K562 (cell line): Measurements from ENCODE around the gene ANO1. TPM values are rescaled to one million over a fixed set of nuclear protein-coding genes. Genes with fewer than 3 reads are reported as not detected.

Source experiments
- ATAC-seq: fragments of 200-7000 bp; cut with Tn5 transposase; 3 replicates; pipeline ENCODE4 v1.9.1; 2020; ENCODE audit warnings: moderate library complexity
- BruUV-seq: library from RNA; stranded (reverse); fragments of 400-500 nt; replicated peaks from 2 replicates; lab custom pipeline; 2021; lab: Mats Ljungman, UMichigan
- CTCF ChIA-PET: fragments of 300-600 bp; formaldehyde crosslinking; extraction: SDS; loops from one replicate; lab custom pipeline; 2021; ENCODE audit warnings: low intra/inter-chr PET ratio; lab: Yijun Ruan, JAX
- POLR2A ChIA-PET: fragments of 300-600, 350-650 bp; sonication (Branson Sonifier 250); formaldehyde crosslinking; extraction: SDS; loops from one replicate; lab custom pipeline; 2021; ENCODE audit warnings: antibody characterized with exemption, inconsistent platforms; lab: Yijun Ruan, JAX
- DNase-seq, 4 experiments: peaks; one replicate each; pipeline versions ENCODE4 v3.0.0 to v3.0.0-alpha.2; 2011 to 2018; ENCODE audit warnings: low spot score in 3 of 4, mixed read lengths in 3 of 4; ENCODE audit errors: extremely low read depth in 1 of 4
- FAIRE-seq: peaks from 2 replicates; lab custom pipeline; 2011; peaks lifted over from hg19 to GRCh38; lab: Jason Lieb, UNC
- H2AFZ ChIP-seq: 2 replicates; pipeline ENCODE4 v1.6.0; 2011; ENCODE audit warnings: low read depth, low read length, control low read depth, inconsistent platforms
- H3K27ac ChIP-seq: fragments of 200-600 bp; 3 replicates; pipeline ENCODE4 v1.8.0; 2011; ENCODE audit warnings: low read depth, mild to moderate bottlenecking, control low read depth, inconsistent platforms, low read length, moderate library complexity, mixed read lengths; ENCODE audit errors: extremely low read depth
- H3K27me3 ChIP-seq, 2 experiments: fragments of 300-600 bp in 1 of 2; 2 replicates in 1 of 2; 3 replicates in 1 of 2; pipeline versions ENCODE4 v1.6.0 to v1.8.0; 2011; ENCODE audit warnings: inconsistent platforms in 2 of 2, low read length in 2 of 2, mild to moderate bottlenecking in 1 of 2, mixed read lengths in 1 of 2, moderate library complexity in 1 of 2; ENCODE audit not compliant: control insufficient read depth in 2 of 2, insufficient read depth in 2 of 2
- H3K36me3 ChIP-seq: fragments of 300-600 bp; 3 replicates; pipeline ENCODE4 v1.8.0; 2011; ENCODE audit warnings: mild to moderate bottlenecking, low read length, inconsistent platforms; ENCODE audit not compliant: control insufficient read depth, insufficient read depth
- H3K4me1 ChIP-seq, 2 experiments: fragments of 200-600 bp in 1 of 2; replicated peaks in 1 of 2; 2 replicates in 1 of 2; 3 replicates in 1 of 2; pipeline versions ENCODE4 v1.5.1 to v1.8.0; 2011; ENCODE audit warnings: inconsistent platforms in 2 of 2, low read length in 2 of 2, mild to moderate bottlenecking in 1 of 2, mixed read lengths in 1 of 2, moderate library complexity in 1 of 2; ENCODE audit not compliant: control insufficient read depth in 2 of 2, insufficient read depth in 2 of 2
- H3K4me2 ChIP-seq: 2 replicates; pipeline ENCODE4 v1.6.1; 2011; ENCODE audit warnings: low read length, control low read depth, inconsistent platforms, mixed read lengths; ENCODE audit not compliant: insufficient read depth
- H3K4me3 ChIP-seq: fragments of 200-600 bp; sonication (generic), shearing (Covaris generic); 2 replicates; pipeline ENCODE4 v1.5.1; 2016; ENCODE audit warnings: control low read depth, inconsistent platforms
- H3K79me2 ChIP-seq: fragments of 200-600 bp; 3 replicates; pipeline ENCODE4 v1.8.0; 2011; ENCODE audit warnings: low read length, inconsistent platforms; ENCODE audit not compliant: control insufficient read depth, insufficient read depth
- H3K9ac ChIP-seq, 2 experiments: 2 replicates each; pipeline versions ENCODE4 v1.6.0 to v1.6.1; 2011; ENCODE audit warnings: low read depth in 2 of 2, low read length in 2 of 2, control low read depth in 1 of 2, inconsistent platforms in 1 of 2, mild to moderate bottlenecking in 1 of 2, mixed read lengths in 1 of 2; ENCODE audit not compliant: insufficient read depth in 1 of 2
- H3K9me1 ChIP-seq: one replicate; pipeline ENCODE4 v1.6.0; 2011; ENCODE audit warnings: inconsistent platforms, mild to moderate bottlenecking, low read length, moderate library complexity; ENCODE audit not compliant: control insufficient read depth, insufficient read depth
- H3K9me3 ChIP-seq: replicated peaks from 2 replicates; pipeline ENCODE4 v1.5.1; 2011; ENCODE audit warnings: low read depth, low read length, inconsistent platforms; ENCODE audit not compliant: control insufficient read depth, insufficient read depth
- H4K20me1 ChIP-seq: replicated peaks from 2 replicates; pipeline ENCODE4 v1.6.1; 2011; ENCODE audit warnings: low read length, inconsistent platforms, mixed read lengths; ENCODE audit not compliant: control insufficient read depth, insufficient read depth
- ARHGAP35 ChIP-seq: fragments of 450-650 bp; IDR thresholded peaks from 2 replicates; pipeline ENCODE4 v1.6.1; 2018; ENCODE audit not compliant: partially characterized antibody
- ARID2 ChIP-seq: fragments of 450-650 bp; IDR thresholded peaks from 2 replicates; pipeline ENCODE4 v1.6.1; 2017; ENCODE audit warnings: antibody characterized with exemption, mild to moderate bottlenecking
- CUX1 ChIP-seq: fragments of 200-800 bp; sonication (Bioruptor generic); IDR thresholded peaks from 2 replicates; pipeline ENCODE4 v1.6.1; 2016; ENCODE audit warnings: missing genetic modification characterization, missing compliant biosample characterization
- GABPA ChIP-seq: fragments of 200-800 bp; sonication (Bioruptor generic); conservative IDR thresholded peaks from 2 replicates; pipeline ENCODE4 v1.6.1; 2016; ENCODE audit warnings: low read depth, missing genetic modification characterization, missing compliant biosample characterization
- KAT2B ChIP-seq: IDR thresholded peaks from one replicate; pipeline ENCODE4 v1.6.1; 2012; ENCODE audit warnings: low read depth, mild to moderate bottlenecking, control low read depth, inconsistent platforms, low read length, moderate library complexity
- NR2C1 ChIP-seq, 2 experiments: fragments of 450-650 bp; IDR thresholded peaks; 2 replicates each; pipeline ENCODE4 v1.6.1; 2017; ENCODE audit warnings: mild to moderate bottlenecking in 2 of 2, antibody characterized with exemption in 1 of 2, inconsistent platforms in 1 of 2, missing compliant biosample characterization in 1 of 2, missing genetic modification characterization in 1 of 2
- SIN3A ChIP-seq, 2 experiments: fragments of 150-350 bp in 1 of 2; IDR thresholded peaks; 2 replicates each; pipeline ENCODE4 v1.6.1; 2011 to 2016; ENCODE audit warnings: borderline replicate concordance in 2 of 2, low read depth in 2 of 2, low read length in 2 of 2, mild to moderate bottlenecking in 2 of 2, moderate library complexity in 2 of 2; ENCODE audit not compliant: control insufficient read depth in 1 of 2
- SMARCB1 ChIP-seq: IDR thresholded peaks from 2 replicates; pipeline ENCODE4 v1.6.1; 2011; ENCODE audit warnings: improper control_type of control experiment, low read depth; ENCODE audit not compliant: insufficient read length
- SP2 ChIP-seq: IDR thresholded peaks from 2 replicates; pipeline ENCODE4 v1.6.1; 2011; ENCODE audit warnings: mild to moderate bottlenecking, low read depth, low read length, moderate library complexity; ENCODE audit not compliant: poor library complexity, severe bottlenecking; ENCODE audit errors: extremely low read depth
- SRSF7 ChIP-seq: fragments of 200-400 bp; formaldehyde crosslinking; optimal IDR thresholded peaks from 2 replicates; pipeline ENCODE3; 2017; ENCODE audit warnings: mild to moderate bottlenecking, low read depth, low read length
- TAF9B ChIP-seq: fragments of 450-650 bp; IDR thresholded peaks from 2 replicates; pipeline ENCODE4 v1.6.1; 2018; ENCODE audit warnings: mild to moderate bottlenecking; ENCODE audit not compliant: partially characterized antibody
- ZBTB43 ChIP-seq: sonication (generic); formaldehyde crosslinking; IDR thresholded peaks from 2 replicates; pipeline ENCODE4 v1.8.0; 2023; ENCODE audit warnings: mild to moderate bottlenecking, missing genetic modification reagents
- ZNF449 ChIP-seq: fragments of 250-450 bp; sonication (Bioruptor Pico); IDR thresholded peaks from 2 replicates; pipeline ENCODE4 v1.8.0; 2022; ENCODE audit warnings: moderate library complexity, mild to moderate bottlenecking, inconsistent platforms
- WGBS: fragments of 100-300 bp; shearing (Covaris generic); methylation state at CpG from one replicate; pipeline ENCODE4 v1.1.6; 2016; ENCODE audit warnings: low coverage, mixed read lengths; ENCODE audit not compliant: insufficient coverage; ENCODE audit errors: missing lambda C conversion rate; 5-methylcytosine and 5-hydroxymethylcytosine counted together
- in situ Hi-C: fragments of 300-500 bp; cut with MboI; formaldehyde crosslinking; loops from 4 replicates; pipeline ENCODE4 v1.15.0; 2018; ENCODE audit warnings: inconsistent platforms, mixed read lengths
- intact Hi-C: fragments of 100-400 bp; cut with micrococcal nuclease; formaldehyde crosslinking; loops from 2 replicates; pipeline ENCODE4 v1.14.2; 2022
- polyA plus RNA-seq, 8 experiments: library from polyadenylated mRNA; depleted of rRNA in 4 of 8; stranded (reverse) in 5 of 8; unstranded in 3 of 8; fragments of >200 nt; fragmentation: Nextera tagmentation in 2 of 8; fragmentation: Illumina TruSeq in 1 of 8; extraction: Ambion mirVana in 2 of 8; extraction: Trizol in 1 of 8; gene quantifications; 2 replicates each; pipeline versions ENCODE4 v1.2.1 to v1.2.3, GENCODE V29; 2011 to 2014; ENCODE audit warnings: inconsistent platforms in 1 of 8, missing spikeins in 1 of 8
- total RNA-seq, 7 experiments: library from RNA; depleted of rRNA in 6 of 7; stranded (reverse); fragments of >200 nt in 6 of 7; fragmentation: Illumina TruSeq in 2 of 7; extraction: Trizol in 2 of 7; gene quantifications; 2 replicates each; pipeline versions ENCODE4 v1.2.1 to v1.2.3, GENCODE V29; 2011 to 2021; ENCODE audit warnings: low replicate concordance in 1 of 7

Gene ANO1
- total and polyA plus RNA-seq, 9 of the 15 experiments (the other 6 are each of a cell fraction or from before 2014, with no cell fraction given), result not detected

- Histone ChIP-seq H3K9ac (no peak overlapping the region), H3K36me3 (no peaks in the 10 kb centered on the region), H3K79me2 (no peaks in the 10 kb centered on the region), H3K4me3 (no peak overlapping the region), H4K20me1 (no peaks in the 10 kb centered on the region), H3K9me1 (no peaks in the 10 kb centered on the region), H3K27me3 (peaks cover 35 to 84% of the 10 kb centered on the region in 2 experiments), H3K4me1 (peaks cover 0 to 7% of the 10 kb centered on the region in 2 experiments; a peak in 2 of 5 replicates), H3K9me3 (no peaks in the 10 kb centered on the region), H3K4me2 (no peak overlapping the region), H2AFZ (no peak overlapping the region), H3K27ac (no peak overlapping the region)
- DNase-seq (no peak), ATAC-seq (no peak), FAIRE-seq (no peak)
- no TSS peak for BruUV-seq
- intact Hi-C loops, result loop anchor here (5.0 kb wide), 1 partner anchor 103 kb away; no protein-coding TSS in a partner anchor
- in situ Hi-C loops, result loop anchor here (5.0 kb wide), 1 partner anchor 93 kb away; no protein-coding TSS in a partner anchor
- TF ChIP-seq TAF9B (no peak), GABPA (tag) (no peak), CUX1 (CRISPR knock-in tag) (no peak), ARID2 (no peak), SMARCB1 (no peak), ZBTB43 (CRISPR knock-in tag) (no peak), KAT2B (no peak), SIN3A (IDR thresholded peaks at IDR 0.05; ENCODE audit: borderline replicate concordance in 2 of 2, control insufficient read depth in 1 of 2, low read depth in 2 of 2, low read length in 2 of 2) (no peak), SP2 (no peak), ZNF449 (CRISPR knock-in tag) (no peak), ARHGAP35 (no peak), SRSF7 (no peak), NR2C1 (IDR thresholded peaks at IDR 0.05) (no peak), NR2C1 (tag; IDR thresholded peaks at IDR 0.05) (no peak)
- ChIA-PET CTCF (no interaction called here), POLR2A (interaction anchor here (0.8 to 1.1 kb wide), 2 partner anchors 10 to 16 kb away, joined by 3 to 4 read pairs; no protein-coding TSS in a partner anchor)
- WGBS, result 8% methylated on average over 9 of the region's 9 CpGs
These were observed 11.5 kb downstream of the ANO1 start for GRCh38 chr11:70089631-70090030.
